Measurements from ENCODE around the gene PIK3R1. TPM values are rescaled to one million over a fixed set of nuclear protein-coding genes. Genes with fewer than 3 reads are reported as not detected.

The PIK3R1 gene
- total and polyA plus RNA-seq, 2 of the 4 experiments (the other 2 are of a cell fraction), result 2.4 to 9.3 TPM

GRCh38 chr5:68282001-68282400 lies 66.4 kb downstream of the PIK3R1 start:
- no peak overlapping the region for H2BK120ac ChIP-seq (ENCODE audit: low read depth, low read length)
- no peak overlapping the region for H4K91ac ChIP-seq (ENCODE audit: insufficient read depth, low read depth, low read length)
- no peak overlapping the region for H2AK9ac ChIP-seq (replicated peaks; ENCODE audit: low read depth, low read length, poor library complexity)
- in situ Hi-C loops (cut with MboI; ENCODE audit: low sequenced_read_pairs) (no loop called here), intact Hi-C loops (cut with micrococcal nuclease) (no loop called here), dilution Hi-C loops (cut with HindIII; ENCODE audit: low sequenced_read_pairs, unreplicated experiment) (no loop called here)
- POLR2A ChIA-PET (ENCODE audit: unreplicated experiment), result no interaction called here
- H3K4me2 ChIP-seq (ENCODE audit: low read depth, low read length), result no peak overlapping the region
- H2AFZ ChIP-seq (replicated peaks; ENCODE audit: low read length, poor library complexity), result no peak overlapping the region
- DNase-seq, result no peak
- ATAC-seq (ENCODE audit: low read depth), result no peak
- H2BK20ac ChIP-seq (ENCODE audit: low read depth, low read length), result no peak overlapping the region
- no peak overlapping the region for H3K4ac ChIP-seq (ENCODE audit: low read depth, low read length)
- H3K27me3 ChIP-seq (ENCODE audit: control insufficient read depth, insufficient read depth, low read length), result no peaks in the 10 kb centered on the region
- CTCF ChIA-PET, result interaction anchor here (0.6 kb wide), 1 partner anchor 771 kb away, joined by 5 read pairs; no protein-coding TSS in a partner anchor
- H3K4me3 ChIP-seq (ENCODE audit: insufficient read depth, low read depth, low read length), result no peak overlapping the region
- no peak overlapping the region for H2BK15ac ChIP-seq (ENCODE audit: low read depth, low read length)
- TF ChIP-seq BHLHE40 (IDR thresholded peaks at IDR 0.05; ENCODE audit: low read depth, low read length), result no peak
- TF ChIP-seq USF2 (IDR thresholded peaks at IDR 0.05; ENCODE audit: low read depth, low read length), result no peak
- no peak for TF ChIP-seq SMC3 (IDR thresholded peaks at IDR 0.05; ENCODE audit: low read depth, low read length)
- no peak for TF ChIP-seq ELK1 (IDR thresholded peaks at IDR 0.05; ENCODE audit: borderline replicate concordance, low read depth, low read length)
- no peak for TF ChIP-seq RCOR1 (IDR thresholded peaks at IDR 0.05; ENCODE audit: insufficient replicate concordance, low read length)
- no peak for TF ChIP-seq MAFK (IDR thresholded peaks at IDR 0.05; ENCODE audit: low read depth, low read length)
- no peak for TF ChIP-seq CEBPB (IDR thresholded peaks at IDR 0.05; ENCODE audit: low read depth, low read length)
- no peak for TF ChIP-seq RAD21 (IDR thresholded peaks at IDR 0.05; ENCODE audit: low read length)
- no peak for TF ChIP-seq POLR2A (IDR thresholded peaks at IDR 0.05; ENCODE audit: low read depth, low read length)
- TF ChIP-seq CHD1 (IDR thresholded peaks at IDR 0.05; ENCODE audit: low read depth, low read length), result no peak
- TF ChIP-seq MAZ (IDR thresholded peaks at IDR 0.05; ENCODE audit: borderline replicate concordance, low read depth, low read length), result no peak
- no peak overlapping the region for H2AK5ac ChIP-seq (ENCODE audit: low read depth, low read length)
- no peak overlapping the region for H3K14ac ChIP-seq (replicated peaks; ENCODE audit: low read depth, low read length)
- H4K5ac ChIP-seq (ENCODE audit: low read depth, low read length), result no peak overlapping the region
- no peak overlapping the region for H3K27ac ChIP-seq (ENCODE audit: insufficient read depth, low read length)
- no peak overlapping the region for H4K8ac ChIP-seq (ENCODE audit: low read depth in 2 of 2, low read length in 2 of 2)
- peaks cover 20% of the 10 kb centered on the region for H3K36me3 ChIP-seq (ENCODE audit: control insufficient read depth, insufficient read depth, low read length)
- H3K4me1 ChIP-seq (ENCODE audit: control insufficient read depth, insufficient read depth, low read length), result peaks cover 4% of the 10 kb centered on the region; the same call in 1 of the 2 replicates
- H3K56ac ChIP-seq (ENCODE audit: extremely low read depth, insufficient read depth, low read length), result no peak overlapping the region
- H3K79me1 ChIP-seq (ENCODE audit: low read depth in 1 of 2, low read length in 2 of 2), result 0 out of 4 replicates have a peak, but pooled peaks cover 0 to 4% of the 10 kb centered on the region in 2 experiments
- H3K9me3 ChIP-seq (ENCODE audit: control insufficient read depth, insufficient read depth, low read length), result no peaks in the 10 kb centered on the region
- WGBS, 2 experiments (ENCODE audit: extremely low coverage in 2 of 2, insufficient read length in 1 of 2), result 100% methylated on average over 4 of the region's 4 CpGs; no CpG with 5 or more reads in 1 of the 2 experiments
- H3K9ac ChIP-seq (ENCODE audit: low read depth, low read length), result no peak overlapping the region
- H2BK5ac ChIP-seq (ENCODE audit: low read depth, low read length, poor library complexity, severe bottlenecking), result no peak overlapping the region
- no TSS peak for BruUV-seq (replicated peaks)
- H4K20me1 ChIP-seq (ENCODE audit: insufficient read depth, low read length), result no peaks in the 10 kb centered on the region
- H3K18ac ChIP-seq (ENCODE audit: low read depth, low read length), result no peak overlapping the region
- H3K9me1 ChIP-seq (ENCODE audit: insufficient read depth, low read length), result peaks cover 5% of the 10 kb centered on the region; the same call in 1 of the 2 replicates
- H3K23ac ChIP-seq (ENCODE audit: low read depth, low read length), result no peak overlapping the region
